ENCODE data around the gene ATP8A2.
"Not testable (repeated sequence)": the region's sequence is repeated elsewhere in the genome, so short reads cannot be mapped to it uniquely, and the experiment has no call there.

ATP8A2 gene

DNA sequence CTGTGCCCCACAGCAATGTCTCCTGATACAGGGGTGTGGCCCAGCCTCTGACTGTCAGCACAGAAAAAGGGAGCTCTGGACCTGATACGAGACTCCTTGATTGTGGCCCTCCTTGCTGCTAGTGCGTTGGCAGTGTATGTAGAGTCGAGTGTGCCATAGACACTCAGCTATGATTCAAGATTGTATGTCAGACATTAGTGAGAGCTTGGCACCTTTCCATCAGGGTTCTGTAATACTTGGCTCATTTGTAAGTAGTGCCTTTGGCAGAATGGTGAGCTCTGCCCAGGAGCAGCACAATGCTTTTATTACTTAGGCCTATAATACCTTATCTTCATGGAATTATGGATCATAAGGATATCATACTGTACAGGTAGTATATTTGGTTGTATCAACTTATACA, 83.4 kb downstream of the ATP8A2 start:
- intact Hi-C loops (cut with DNase I) = no loop called here
- no peak for DNase-seq

DNA sequence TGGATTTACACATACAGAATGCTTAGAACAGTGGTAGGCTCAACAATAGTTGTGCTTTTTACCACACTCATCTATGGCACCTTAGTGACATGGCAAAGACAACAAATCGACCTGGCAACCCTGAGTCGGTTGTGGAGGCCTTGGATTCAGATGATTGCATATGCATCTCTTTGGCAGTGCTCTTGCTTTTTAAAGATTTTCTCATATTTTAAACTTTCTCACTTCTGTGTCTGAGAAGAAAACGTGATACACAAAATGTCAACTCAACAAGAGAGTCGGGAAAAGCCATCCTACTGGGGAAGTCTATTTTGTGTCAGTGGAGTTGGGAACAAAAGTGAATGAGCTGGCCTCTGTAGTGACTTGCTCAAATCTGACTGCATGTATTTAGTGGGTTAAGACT, 85.8 kb downstream of the ATP8A2 start:
- intact Hi-C loops (cut with DNase I) = no loop called here
- no peak for DNase-seq

DNA sequence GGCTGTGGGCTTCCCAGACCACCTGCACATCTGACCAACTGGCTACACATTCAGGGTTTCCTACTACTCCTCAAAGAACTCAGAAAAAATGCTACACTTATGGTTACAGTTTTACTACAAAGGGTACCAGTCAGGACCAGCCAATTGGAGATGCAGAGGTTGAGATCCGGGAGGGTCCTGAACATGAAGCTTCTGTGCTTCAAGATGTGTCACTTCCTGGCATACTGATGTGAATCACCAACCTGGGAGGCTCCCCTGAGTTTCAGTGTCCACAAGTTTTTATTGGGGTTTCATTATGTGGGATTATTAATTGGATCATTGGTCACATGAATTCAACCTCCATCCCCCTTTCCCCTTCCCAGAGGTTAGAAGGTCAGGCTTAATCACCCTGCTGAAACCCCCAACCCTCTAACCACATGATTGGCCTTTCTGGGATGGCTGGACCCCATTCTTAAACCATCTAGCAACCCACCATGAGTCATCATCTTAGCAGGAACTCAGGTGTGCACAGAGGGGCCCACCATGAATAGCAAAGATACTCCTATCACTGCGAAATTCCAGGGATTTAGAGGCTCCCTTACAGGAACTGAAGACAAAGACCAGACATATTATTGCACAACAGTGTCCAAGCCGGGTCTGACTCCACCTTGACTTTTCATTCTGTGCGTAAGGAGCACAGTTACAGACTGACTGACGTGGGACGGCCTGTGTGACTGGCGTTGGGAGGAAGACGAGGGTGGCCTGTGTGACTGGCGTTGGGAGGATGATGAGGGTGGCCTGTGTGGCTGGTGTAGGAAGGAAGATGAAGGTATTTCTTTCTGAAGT, 90.7 kb downstream of the ATP8A2 start:
- no peak for DNase-seq
- intact Hi-C loops (cut with DNase I) = no loop called here

DNA sequence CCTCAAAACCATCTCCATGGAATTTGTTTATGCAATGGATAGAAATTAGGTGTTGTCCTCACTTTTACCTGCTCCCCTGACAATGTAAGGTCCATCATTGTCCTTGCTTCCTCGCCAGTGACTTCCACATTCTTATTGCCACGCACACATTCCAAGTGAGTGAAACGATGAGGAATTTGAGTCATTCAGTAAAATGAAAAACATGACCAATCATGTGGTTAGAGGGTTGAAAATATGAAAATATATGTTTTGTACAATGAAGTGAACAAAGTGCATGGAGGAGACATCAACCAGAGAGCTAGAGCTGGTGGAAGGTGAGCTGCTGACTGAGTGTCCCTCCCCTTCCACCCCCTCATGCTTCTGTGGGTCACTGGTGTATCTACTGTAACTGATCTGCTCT, 91.7 kb downstream of the ATP8A2 start:
- intact Hi-C loops (cut with DNase I) = no loop called here
- no peak for DNase-seq

DNA sequence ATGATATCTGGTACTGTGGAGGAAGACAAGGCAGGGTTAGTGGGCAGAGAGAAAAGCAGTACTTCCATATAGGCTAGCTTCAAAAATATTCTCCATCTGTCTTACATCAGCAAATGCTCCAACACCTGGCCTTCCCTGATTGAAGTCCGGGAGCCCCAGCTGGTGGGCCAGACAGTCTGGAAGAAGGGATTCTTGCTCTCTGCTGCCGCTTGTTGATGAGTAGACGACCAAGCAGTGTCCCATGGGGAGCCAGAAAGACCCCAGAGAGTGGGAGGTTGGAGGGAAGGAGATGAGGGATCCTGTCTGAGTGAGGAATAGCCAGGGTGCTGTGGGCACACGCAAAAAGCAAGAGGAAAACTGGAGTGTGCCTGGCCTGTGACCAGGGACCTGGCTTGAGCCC, 95.1 kb downstream of the ATP8A2 start:
- no peak for DNase-seq
- intact Hi-C loops (cut with DNase I) = no loop called here

DNA sequence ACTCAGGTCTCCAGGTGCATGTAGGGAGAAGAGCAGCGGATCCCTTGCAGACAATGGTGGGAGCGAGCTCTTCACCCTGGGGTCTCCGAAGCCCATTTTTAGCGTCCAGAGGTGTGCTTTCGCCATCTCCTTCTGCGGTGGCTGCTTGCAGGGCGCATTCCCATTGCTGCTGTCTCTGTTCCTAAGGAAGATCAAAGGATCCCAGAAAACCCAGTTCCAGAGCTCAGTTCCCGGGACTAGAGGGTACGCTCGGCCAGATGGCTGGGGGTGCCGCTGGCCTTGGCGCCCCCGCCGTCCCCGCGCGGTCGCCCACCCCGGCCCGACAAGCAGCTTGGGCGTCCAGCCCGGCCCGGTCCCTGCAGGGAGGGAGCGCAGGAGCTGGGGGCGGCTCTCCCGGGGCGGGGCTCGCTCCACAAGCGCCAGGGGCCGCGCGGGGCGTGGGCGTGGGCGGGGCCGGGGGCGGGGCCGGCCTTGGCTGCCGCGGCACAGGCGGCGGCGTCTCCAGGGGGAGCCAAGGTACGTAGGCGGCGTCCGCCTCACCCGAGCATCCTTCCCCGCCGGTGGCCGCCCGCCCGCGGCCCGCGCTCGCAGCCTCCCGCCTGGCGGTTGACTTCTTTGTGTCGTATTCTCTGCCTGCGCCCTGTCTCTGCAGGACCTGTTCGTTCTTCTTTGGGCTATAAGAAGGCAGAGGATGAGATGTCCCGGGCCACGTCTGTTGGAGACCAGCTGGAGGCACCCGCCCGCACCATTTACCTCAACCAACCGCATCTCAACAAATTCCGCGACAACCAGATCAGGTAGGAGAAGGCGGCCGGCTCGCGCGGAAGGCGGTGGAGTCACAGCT, 96.8 kb downstream of the ATP8A2 start:
- intact Hi-C loops (cut with DNase I) = no loop called here
- DNase-seq = peak in 9 of 10 donors; percentile 33 to 93 (median 64)

DNA sequence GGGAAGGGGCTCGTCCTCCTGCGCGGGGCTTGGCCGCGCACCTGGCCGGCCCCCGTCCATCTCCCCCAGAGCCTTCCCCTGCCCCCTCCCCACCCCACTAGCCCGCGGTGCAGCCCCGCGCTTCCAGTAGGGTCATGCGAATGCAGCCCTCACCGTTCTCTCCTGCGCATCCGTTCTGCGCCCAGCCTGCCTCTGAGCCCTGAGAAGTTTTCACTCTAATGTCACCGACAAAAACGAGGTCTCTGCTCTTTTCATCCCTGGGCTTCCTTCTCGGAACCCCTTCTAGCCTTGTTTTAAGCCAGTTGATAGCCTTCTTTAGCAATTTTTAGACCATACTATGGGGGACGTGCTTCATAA, 97.4 kb downstream of the ATP8A2 start:
- DNase-seq = no peak
- intact Hi-C loops (cut with DNase I) = no loop called here

DNA sequence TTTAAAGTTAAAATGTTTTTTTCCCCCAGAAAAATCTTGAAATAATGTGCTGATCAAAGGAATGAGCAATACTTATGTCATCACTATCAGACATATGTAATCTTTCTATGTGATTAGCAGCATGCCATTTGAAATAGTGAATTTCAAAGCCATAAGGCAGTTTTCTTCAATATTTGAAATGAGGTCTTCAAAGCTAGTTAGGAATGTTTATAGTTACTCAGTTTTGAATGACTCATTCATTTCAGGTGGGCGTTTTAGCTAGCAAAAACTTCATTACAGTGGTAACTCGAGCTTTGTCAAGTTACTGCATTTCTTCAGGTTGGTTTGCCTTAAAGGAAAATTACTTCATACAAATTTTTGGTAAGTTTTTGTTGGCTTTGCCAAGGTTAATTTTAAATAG, 102.1 kb downstream of the ATP8A2 start:
- DNase-seq = no peak
- intact Hi-C loops (cut with DNase I) = no loop called here

DNA sequence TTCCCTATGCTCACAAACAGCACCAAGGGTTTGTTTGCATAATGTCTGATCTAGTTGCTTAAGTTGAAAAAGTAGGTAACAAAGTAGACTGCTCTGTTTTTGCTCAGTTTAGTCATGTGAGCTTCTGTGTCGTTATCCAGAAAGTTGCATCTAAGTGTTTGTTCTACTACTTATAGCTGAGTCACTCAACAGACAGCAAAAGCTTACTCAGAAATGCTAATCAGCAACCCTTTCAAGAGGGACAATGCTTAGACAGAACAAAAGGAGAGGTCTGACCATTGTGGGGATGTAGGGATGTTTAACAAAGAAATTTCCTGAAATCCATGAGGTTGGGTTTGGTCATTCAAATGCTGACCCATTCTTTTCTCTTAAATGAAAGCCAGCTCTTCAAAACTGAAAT, 106.4 kb downstream of the ATP8A2 start:
- DNase-seq = no peak
- intact Hi-C loops (cut with DNase I) = no loop called here

DNA sequence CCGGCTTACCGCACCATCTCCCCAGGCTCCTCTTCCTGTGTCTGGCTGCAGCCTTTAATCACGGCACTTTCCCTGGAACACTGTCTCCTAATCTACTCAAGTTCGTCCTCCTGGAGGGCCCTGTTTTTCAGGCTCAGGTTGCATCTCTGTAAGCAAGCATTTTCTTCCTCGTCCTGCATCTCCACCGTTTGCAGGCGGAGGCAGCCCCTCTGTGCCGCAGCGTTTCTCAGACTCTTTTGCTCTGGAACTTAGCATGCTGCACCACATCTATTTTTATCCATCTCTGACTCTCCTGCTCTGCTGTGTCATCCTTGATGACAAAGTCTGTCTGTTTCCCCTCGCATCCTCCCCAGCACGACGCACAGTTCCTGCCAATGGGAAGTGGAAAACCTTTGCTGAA, 117.5 kb downstream of the ATP8A2 start:
- peak in 8 of 10 donors; percentile 27 to 90 (median 55) for DNase-seq
- intact Hi-C loops (cut with DNase I) = no loop called here

DNA sequence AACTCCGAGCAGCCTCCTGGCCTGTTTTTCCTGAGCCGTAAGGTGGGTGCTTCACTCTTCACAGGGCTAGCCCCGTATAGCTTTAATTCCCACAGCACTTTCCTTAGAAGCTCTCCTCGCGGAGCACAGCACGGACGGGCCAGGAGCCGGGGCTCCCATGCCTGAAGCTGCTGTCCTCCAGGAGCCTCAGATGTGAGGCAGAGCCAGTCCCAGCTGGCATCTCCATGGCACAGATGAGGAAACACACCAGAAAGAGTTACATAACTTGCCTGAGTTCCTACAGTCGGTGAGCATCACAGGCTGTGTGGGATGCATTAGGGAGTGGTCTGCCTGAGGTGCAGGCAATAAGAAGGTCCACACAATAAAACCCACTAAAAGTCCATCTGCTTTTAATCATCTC, 118.5 kb downstream of the ATP8A2 start:
- intact Hi-C loops (cut with DNase I) = loop anchor here (10.0 kb wide), 1 partner anchor 115 kb away; the partner anchor contains the start of gene ATP8A2
- DNase-seq = peak in 8 of 10 donors; percentile 21 to 89 (median 46)

DNA sequence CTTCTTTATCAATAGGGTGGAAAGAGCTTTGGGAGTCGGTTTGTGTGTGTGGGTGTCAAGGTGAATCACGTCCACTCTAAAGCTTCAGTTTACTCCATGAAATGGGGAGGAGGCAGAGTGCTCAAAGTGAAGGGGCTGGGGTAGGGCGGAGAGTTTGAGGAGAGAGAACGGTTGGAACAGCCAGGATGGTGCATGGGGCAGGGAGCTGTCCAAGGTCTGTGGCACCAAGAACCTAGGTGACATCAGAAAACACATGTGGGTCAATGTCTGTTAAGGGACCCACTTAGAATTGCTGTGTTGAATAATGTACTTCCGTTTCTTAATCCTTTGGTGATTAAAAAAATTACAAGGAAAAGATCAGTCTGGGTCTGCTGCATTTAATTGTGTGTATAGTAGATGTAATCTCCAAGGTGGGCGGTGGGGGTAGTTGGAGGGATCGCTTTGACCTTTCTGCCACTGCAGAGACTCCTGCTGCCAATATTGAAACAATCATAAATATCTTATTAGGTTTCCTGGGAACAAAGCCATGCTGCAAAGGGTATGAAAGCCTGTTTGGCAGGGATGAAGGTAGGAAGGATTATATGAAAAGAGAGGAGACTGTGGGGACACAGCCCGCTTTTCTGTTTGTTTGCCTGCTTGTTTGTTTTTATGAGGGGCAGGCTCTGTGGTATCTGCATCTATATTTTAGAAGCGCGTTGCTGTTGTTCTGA, 122.3 kb downstream of the ATP8A2 start:
- no peak for DNase-seq
- intact Hi-C loops (cut with DNase I) = loop anchor here (10.0 kb wide), 1 partner anchor 119 kb away; the partner anchor contains the start of gene ATP8A2

DNA sequence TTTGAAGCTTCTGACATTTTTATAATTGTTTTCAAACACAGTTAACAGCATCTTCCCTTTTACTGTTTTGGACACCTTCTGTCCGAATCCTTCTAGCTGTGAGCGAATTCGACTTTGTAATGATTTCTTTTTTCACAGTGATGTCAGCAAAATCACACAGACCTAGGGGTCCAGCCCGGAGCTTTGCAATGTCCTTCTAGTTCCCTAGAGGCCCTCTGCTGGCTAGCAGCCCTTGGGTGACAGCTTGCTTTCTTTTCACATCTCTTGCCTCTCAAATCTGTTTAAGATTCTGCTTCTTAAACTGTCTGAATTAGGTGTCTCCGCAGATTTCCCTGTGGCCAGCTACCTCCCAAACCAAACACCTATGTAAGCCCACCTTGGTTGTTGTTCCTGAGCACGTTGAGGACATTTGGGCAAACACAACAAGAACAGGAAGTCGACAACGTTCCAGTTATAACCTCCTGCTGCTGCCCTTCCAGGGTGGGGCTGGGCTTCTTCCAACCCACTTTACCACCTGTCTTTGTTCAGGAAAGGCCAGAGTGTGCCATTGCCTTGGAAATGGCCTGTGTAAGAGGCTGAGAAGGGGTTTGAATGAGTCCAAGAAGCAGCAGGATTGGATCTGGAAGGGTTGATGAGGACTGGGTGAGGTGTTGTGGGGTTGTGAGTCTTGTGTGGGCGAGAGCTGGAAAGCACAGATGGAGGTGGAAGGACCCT, 123.1 kb downstream of the ATP8A2 start:
- intact Hi-C loops (cut with DNase I) = loop anchor here (10.0 kb wide), 1 partner anchor 120 kb away; the partner anchor contains the start of gene ATP8A2
- peak in 1 of 10 donors; percentile 12 for DNase-seq

DNA sequence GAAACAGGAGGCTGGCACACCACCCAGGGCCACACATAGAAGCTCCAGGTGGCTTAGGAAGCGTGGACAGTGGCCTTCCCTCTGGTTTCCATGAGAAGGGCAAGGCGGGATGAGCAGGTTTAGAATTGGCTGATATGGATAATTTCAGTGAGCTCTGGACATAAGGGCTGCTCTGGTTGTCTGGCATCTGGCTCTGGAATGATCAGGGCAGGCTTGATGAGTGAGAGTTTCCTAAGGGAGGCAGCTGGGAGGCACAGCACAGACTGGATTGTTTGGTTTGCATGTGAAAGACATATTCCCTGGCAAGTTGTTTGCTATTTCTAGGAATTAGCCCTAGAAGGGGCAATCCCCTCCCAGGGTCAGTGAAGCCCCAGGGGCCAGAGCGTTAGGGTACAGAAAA, 129.5 kb downstream of the ATP8A2 start:
- intact Hi-C loops (cut with DNase I) = no loop called here
- no peak for DNase-seq

DNA sequence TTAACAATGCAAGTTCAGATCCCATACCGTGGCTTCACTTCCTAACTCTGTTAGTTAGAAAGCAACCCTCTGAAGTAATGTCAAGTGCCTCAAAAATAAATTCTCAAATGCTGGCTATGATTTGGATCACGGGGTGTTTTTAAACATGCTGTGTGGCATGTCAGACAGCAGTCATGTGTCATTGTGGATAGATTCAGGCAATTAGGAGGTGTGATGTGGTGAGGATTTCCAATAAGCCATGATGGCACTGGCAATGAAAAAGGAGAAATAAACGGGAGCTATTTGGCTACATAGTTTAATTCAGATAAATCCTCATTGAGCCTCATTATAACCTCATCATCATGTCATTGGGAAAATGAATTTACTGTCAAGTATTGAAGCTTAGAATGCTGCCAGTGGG, 130.3 kb downstream of the ATP8A2 start:
- DNase-seq = no peak
- intact Hi-C loops (cut with DNase I) = no loop called here

DNA sequence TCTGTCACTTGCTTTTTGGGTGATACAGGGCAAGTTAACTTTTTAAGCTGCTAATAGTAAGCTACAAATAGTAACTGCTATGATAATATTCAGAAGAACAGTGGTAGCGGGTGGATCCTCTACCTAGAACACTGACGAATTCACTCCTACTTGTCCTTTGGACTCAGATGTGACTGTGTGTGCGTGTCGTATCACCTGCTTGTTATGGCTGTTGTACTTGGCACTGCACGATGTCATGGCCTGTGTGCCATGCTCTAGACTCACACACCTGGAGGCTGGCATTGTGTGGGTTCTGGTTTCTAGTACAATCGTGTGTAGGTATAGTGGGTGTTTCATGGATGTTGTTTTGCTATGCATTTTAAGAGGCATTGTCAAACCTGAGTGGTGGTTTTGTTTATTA, 130.8 kb downstream of the ATP8A2 start:
- no peak for DNase-seq
- intact Hi-C loops (cut with DNase I) = no loop called here

DNA sequence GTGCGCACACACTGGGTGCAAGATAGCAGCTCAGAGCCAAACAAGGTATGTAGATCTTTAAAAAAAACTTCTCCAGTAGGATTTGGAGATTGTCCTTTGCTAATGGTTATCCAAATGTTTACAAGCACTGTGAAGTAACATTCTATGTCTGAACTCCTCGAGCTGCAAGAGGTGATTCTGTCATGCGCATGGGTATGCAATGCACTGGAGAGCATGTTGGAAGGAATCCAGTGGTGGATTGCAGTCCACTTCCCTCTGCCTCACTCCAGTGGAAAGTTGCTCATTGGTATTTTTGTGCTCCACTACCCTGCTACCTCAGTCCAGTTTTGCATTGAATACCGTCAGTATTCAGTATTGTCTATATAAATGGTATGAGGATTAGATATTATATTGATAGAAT, 132.1 kb downstream of the ATP8A2 start:
- intact Hi-C loops (cut with DNase I) = no loop called here
- DNase-seq = no peak

DNA sequence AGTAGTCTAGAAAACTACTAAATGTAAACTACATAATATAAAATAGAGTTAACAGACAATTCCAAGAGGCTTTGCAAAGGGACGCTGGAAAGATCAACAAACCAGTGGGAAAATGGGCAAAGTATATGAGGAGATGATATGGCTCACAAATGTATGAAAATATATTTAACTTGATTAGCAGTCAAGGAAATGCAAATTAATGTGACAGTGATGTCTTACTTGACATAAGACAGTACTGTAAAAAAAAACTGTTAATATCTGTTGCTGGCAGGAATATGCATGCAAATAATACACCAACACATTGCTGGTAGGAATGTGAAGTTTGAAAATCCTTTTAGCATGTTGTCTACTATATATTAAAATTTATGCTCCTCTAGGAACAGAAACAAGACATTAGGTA, 136.1 kb downstream of the ATP8A2 start:
- intact Hi-C loops (cut with DNase I) = no loop called here
- DNase-seq = no peak

DNA sequence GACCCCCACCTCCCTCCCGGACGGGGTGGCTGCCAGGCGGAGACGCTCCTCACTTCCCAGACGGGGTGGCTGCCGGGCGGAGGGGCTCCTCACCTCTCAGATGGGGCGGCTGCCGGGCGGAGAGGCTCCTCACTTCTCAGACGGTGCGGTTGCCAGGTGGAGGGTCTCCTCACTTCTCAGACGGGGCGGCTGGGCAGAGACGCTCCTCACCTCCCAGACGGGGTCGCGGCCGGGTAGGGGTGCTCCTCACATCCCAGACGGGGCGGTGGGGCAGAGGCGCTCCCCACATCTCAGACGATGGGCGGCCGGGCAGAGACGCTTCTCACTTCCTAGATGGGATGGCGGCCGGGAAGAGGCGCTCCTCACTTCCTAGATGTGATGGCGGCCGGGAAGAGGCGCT, 141.3 kb downstream of the ATP8A2 start:
- DNase-seq; intact Hi-C loops (cut with DNase I): not testable (repeated sequence)

DNA sequence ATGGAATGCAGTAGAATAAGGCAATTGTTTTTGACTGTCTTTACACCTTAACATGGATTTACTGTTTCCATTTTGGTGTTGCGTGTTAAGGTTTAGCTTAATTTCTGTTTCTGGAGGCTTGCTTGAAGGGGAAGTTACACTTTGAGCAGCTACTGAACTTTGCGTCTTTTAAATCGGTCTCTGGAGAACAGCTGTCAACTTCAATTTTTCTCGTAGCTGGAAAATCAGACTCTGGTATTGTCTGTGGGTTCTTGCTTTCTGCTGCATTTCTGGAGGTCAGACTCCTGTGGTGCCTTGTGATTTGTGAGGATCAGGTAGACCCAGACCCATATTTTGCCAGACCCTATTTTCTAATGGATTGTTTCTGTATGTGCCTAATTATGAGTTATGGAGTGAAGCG, 146.7 kb downstream of the ATP8A2 start:
- intact Hi-C loops (cut with DNase I) = no loop called here

More for the DNA sequence above, 146.7 kb downstream of the ATP8A2 start:
- DNase-seq = no peak

Data from posterior cingulate gyrus (tissue), 11 donors.